IMR-90 (cell line): Measurements from ENCODE around the gene RFX4. TPM values are rescaled to one million over a fixed set of nuclear protein-coding genes. Genes with fewer than 3 reads are reported as not detected.

Experiments used
- ATAC-seq: fragments of 200-7000 bp; cut with Tn5 transposase; 2 replicates; pipeline ENCODE4 v1.9.1; 2020; ENCODE audit warnings: low read depth, mild to moderate bottlenecking, moderate library complexity
- BruUV-seq: library from RNA; stranded (reverse); fragments of 400-500 nt; replicated peaks from 2 replicates; lab custom pipeline; 2021; lab: Mats Ljungman, UMichigan
- CTCF ChIA-PET: fragments of 300-600 bp; formaldehyde crosslinking; extraction: SDS; loops from one replicate; lab custom pipeline; 2021; ENCODE audit warnings: antibody characterized with exemption; lab: Yijun Ruan, JAX
- POLR2A ChIA-PET: fragments of 300-600 bp; sonication (Branson Sonifier 250); formaldehyde crosslinking; loops from one replicate; lab custom pipeline; 2022; ENCODE audit warnings: antibody characterized with exemption; ENCODE audit not compliant: unreplicated experiment; lab: Charles Lee
- DNase-seq: peaks from one replicate; pipeline ENCODE4 v3.0.0; 2013
- H2AFZ ChIP-seq: replicated peaks from 2 replicates; pipeline ENCODE3; 2013; ENCODE audit warnings: low read length, mild to moderate bottlenecking; ENCODE audit not compliant: poor library complexity
- H2AK5ac ChIP-seq: 2 replicates; pipeline ENCODE4 v1.6.1; 2013; ENCODE audit warnings: low read depth, low read length, inconsistent platforms
- H2AK9ac ChIP-seq: replicated peaks from 2 replicates; pipeline ENCODE3; 2013; ENCODE audit warnings: mild to moderate bottlenecking, low read depth, low read length, moderate library complexity; ENCODE audit not compliant: poor library complexity
- H2BK120ac ChIP-seq: 2 replicates; pipeline ENCODE4 v1.6.1; 2013; ENCODE audit warnings: low read depth, low read length, inconsistent platforms
- H2BK15ac ChIP-seq: 3 replicates; pipeline ENCODE4 v1.6.1; 2013; ENCODE audit warnings: low read depth, low read length, inconsistent platforms
- H2BK20ac ChIP-seq: 2 replicates; pipeline ENCODE4 v1.6.1; 2013; ENCODE audit warnings: low read depth, mild to moderate bottlenecking, inconsistent platforms, low read length, moderate library complexity
- H2BK5ac ChIP-seq: 2 replicates; pipeline ENCODE4 v1.6.1; 2013; ENCODE audit warnings: mild to moderate bottlenecking, low read depth, low read length, inconsistent platforms; ENCODE audit not compliant: poor library complexity, severe bottlenecking
- H3K14ac ChIP-seq: replicated peaks from 2 replicates; pipeline ENCODE4 v1.6.1; 2013; ENCODE audit warnings: low read depth, low read length, inconsistent platforms
- H3K18ac ChIP-seq: 2 replicates; pipeline ENCODE4 v1.6.1; 2013; ENCODE audit warnings: low read depth, low read length, control low read depth
- H3K23ac ChIP-seq: 2 replicates; pipeline ENCODE4 v1.6.1; 2013; ENCODE audit warnings: low read depth, low read length, inconsistent platforms
- H3K27ac ChIP-seq: 2 replicates; pipeline ENCODE4 v1.5.1; 2013; ENCODE audit warnings: mild to moderate bottlenecking, control low read depth, low read length; ENCODE audit not compliant: insufficient read depth
- H3K27me3 ChIP-seq: 2 replicates; pipeline ENCODE4 v1.6.1; 2013; ENCODE audit warnings: low read length; ENCODE audit not compliant: control insufficient read depth, insufficient read depth
- H3K36me3 ChIP-seq: 2 replicates; pipeline ENCODE4 v1.6.1; 2013; ENCODE audit warnings: low read length, mixed read lengths; ENCODE audit not compliant: control insufficient read depth, insufficient read depth
- H3K4ac ChIP-seq: 2 replicates; pipeline ENCODE4 v1.6.1; 2013; ENCODE audit warnings: low read depth, low read length, inconsistent platforms
- H3K4me1 ChIP-seq: 2 replicates; pipeline ENCODE4 v1.6.1; 2013; ENCODE audit warnings: low read length, mixed read lengths; ENCODE audit not compliant: control insufficient read depth, insufficient read depth
- H3K4me2 ChIP-seq: 2 replicates; pipeline ENCODE4 v1.6.1; 2013; ENCODE audit warnings: low read depth, mild to moderate bottlenecking, control low read depth, low read length, moderate library complexity
- H3K4me3 ChIP-seq: 2 replicates; pipeline ENCODE4 v1.5.1; 2013; ENCODE audit warnings: low read depth, mild to moderate bottlenecking, control low read depth, low read length, moderate library complexity; ENCODE audit not compliant: insufficient read depth
- H3K56ac ChIP-seq: 2 replicates; pipeline ENCODE4 v1.6.1; 2013; ENCODE audit warnings: low read length, inconsistent platforms; ENCODE audit not compliant: insufficient read depth; ENCODE audit errors: extremely low read depth
- H3K79me1 ChIP-seq, 2 experiments: 2 replicates each; pipeline ENCODE4 v1.6.1; 2013; ENCODE audit warnings: low read length in 2 of 2, inconsistent platforms in 1 of 2, low read depth in 1 of 2
- H3K9ac ChIP-seq: 2 replicates; pipeline ENCODE4 v1.6.1; 2013; ENCODE audit warnings: low read depth, low read length, control low read depth
- H3K9me1 ChIP-seq: 2 replicates; pipeline ENCODE4 v1.6.1; 2013; ENCODE audit warnings: low read length, inconsistent platforms; ENCODE audit not compliant: insufficient read depth
- H3K9me3 ChIP-seq: 2 replicates; pipeline ENCODE4 v1.6.1; 2013; ENCODE audit warnings: low read length; ENCODE audit not compliant: control insufficient read depth, insufficient read depth
- H4K20me1 ChIP-seq: 2 replicates; pipeline ENCODE4 v1.6.1; 2013; ENCODE audit warnings: low read length, inconsistent platforms; ENCODE audit not compliant: insufficient read depth
- H4K5ac ChIP-seq: 2 replicates; pipeline ENCODE4 v1.6.1; 2013; ENCODE audit warnings: mild to moderate bottlenecking, low read depth, low read length, control low read depth
- H4K8ac ChIP-seq, 2 experiments: 2 replicates each; pipeline ENCODE4 v1.6.1; 2013; ENCODE audit warnings: low read depth in 2 of 2, low read length in 2 of 2, control low read depth in 1 of 2, inconsistent platforms in 1 of 2
- H4K91ac ChIP-seq: 2 replicates; pipeline ENCODE4 v1.6.1; 2013; ENCODE audit warnings: low read depth, low read length, inconsistent platforms; ENCODE audit not compliant: insufficient read depth
- BHLHE40 ChIP-seq: fragments of 150-350 bp; IDR thresholded peaks from 2 replicates; pipeline ENCODE4 v1.6.1; 2016; ENCODE audit warnings: mild to moderate bottlenecking, low read depth, low read length
- CEBPB ChIP-seq: IDR thresholded peaks from 2 replicates; pipeline ENCODE4 v1.6.1; 2012; ENCODE audit warnings: low read depth, low read length, improper control_type of control experiment
- CHD1 ChIP-seq: IDR thresholded peaks from 2 replicates; pipeline ENCODE4 v1.6.1; 2012; ENCODE audit warnings: low read depth, low read length, improper control_type of control experiment
- FOS ChIP-seq: fragments of 150-350 bp; IDR thresholded peaks from 2 replicates; pipeline ENCODE4 v1.6.1; 2016; ENCODE audit warnings: low read depth, low read length
- MAFK ChIP-seq: IDR thresholded peaks from 2 replicates; pipeline ENCODE4 v1.6.1; 2012; ENCODE audit warnings: low read depth, low read length, improper control_type of control experiment
- MAZ ChIP-seq: IDR thresholded peaks from 2 replicates; pipeline ENCODE4 v1.6.1; 2012; ENCODE audit warnings: low read depth, mild to moderate bottlenecking, low read length, improper control_type of control experiment, moderate library complexity, borderline replicate concordance
- NFE2L2 ChIP-seq: fragments of 150-350 bp; IDR thresholded peaks from 2 replicates; pipeline ENCODE4 v1.6.1; 2016; ENCODE audit warnings: low read depth, mild to moderate bottlenecking, low read length
- POLR2A ChIP-seq: IDR thresholded peaks from 2 replicates; pipeline ENCODE4 v1.6.1; 2012; ENCODE audit warnings: mild to moderate bottlenecking, low read depth, low read length
- RAD21 ChIP-seq: IDR thresholded peaks from 2 replicates; pipeline ENCODE4 v1.6.1; 2012; ENCODE audit warnings: low read length, improper control_type of control experiment
- RFX5 ChIP-seq: IDR thresholded peaks from 2 replicates; pipeline ENCODE4 v1.8.0; 2012; ENCODE audit warnings: low read depth, mild to moderate bottlenecking, low read length, moderate library complexity
- SMC3 ChIP-seq: fragments of 150-350 bp; IDR thresholded peaks from 2 replicates; pipeline ENCODE4 v1.6.1; 2016; ENCODE audit warnings: low read depth, mild to moderate bottlenecking, antibody characterized with exemption, low read length, moderate library complexity
- WGBS, 2 experiments: methylation state at CpG; one replicate each; pipeline versions ENCODE4 v1.1.5 to v1.1.7; 2013; ENCODE audit warnings: missing lambda C conversion rate in 2 of 2; ENCODE audit not compliant: insufficient read length in 1 of 2; ENCODE audit errors: extremely low coverage in 2 of 2; 5-methylcytosine and 5-hydroxymethylcytosine counted together
- dilution Hi-C: fragments of 300-500 bp; cut with HindIII; formaldehyde crosslinking; loops from one replicate; pipeline ENCODE4 v1.14.3; 2018; ENCODE audit warnings: low sequenced_read_pairs; ENCODE audit not compliant: unreplicated experiment
- in situ Hi-C: fragments of 300-500 bp; cut with MboI; formaldehyde crosslinking; loops from 3 replicates; pipeline ENCODE4 v1.14.3; 2019; ENCODE audit warnings: low sequenced_read_pairs, inconsistent platforms, mixed read lengths
- intact Hi-C: fragments of 100-400 bp; cut with micrococcal nuclease; formaldehyde crosslinking; loops from 2 replicates; pipeline ENCODE4 v1.10.0; 2022
- polyA plus RNA-seq, 3 experiments: library from polyadenylated mRNA; depleted of rRNA; stranded (reverse); fragments of >200 nt; gene quantifications; 2 replicates each; pipeline ENCODE4 v1.2.3, GENCODE V29; 2012; ENCODE audit warnings: low replicate concordance in 1 of 3
- total RNA-seq: library from RNA; depleted of rRNA; stranded (reverse); fragments of >200 nt; gene quantifications from 2 replicates; pipeline ENCODE4 v1.2.3, GENCODE V29; 2012
- TF ChIP-seq, protein P1 (sequence below): fragments of 150-350 bp; IDR thresholded peaks from 2 replicates; pipeline ENCODE4 v1.6.1; 2016; ENCODE audit warnings: low read depth, mild to moderate bottlenecking, low read length, moderate library complexity, borderline replicate concordance

Gene RFX4
- total and polyA plus RNA-seq, 2 of the 4 experiments (the other 2 are of a cell fraction), result not detected

DNA sequence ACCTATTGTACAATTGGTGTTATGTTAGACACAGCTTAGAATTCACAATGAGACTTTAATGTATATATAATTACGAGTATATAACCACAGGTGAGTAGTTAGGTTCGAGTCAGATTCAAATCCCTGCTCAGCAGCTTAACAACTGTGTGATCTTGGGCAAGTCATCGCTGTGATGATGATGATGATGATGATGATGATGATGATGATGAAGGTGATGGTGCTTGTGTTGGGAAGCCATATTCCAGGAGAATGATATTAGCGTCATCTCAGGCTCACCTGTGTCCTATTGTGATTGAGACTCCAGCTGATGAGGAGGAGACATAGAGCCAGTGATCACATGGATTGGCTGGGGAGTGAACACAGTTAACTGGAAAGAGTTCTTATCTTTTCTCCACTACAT lies 16.5 kb downstream of the RFX4 start:
- Histone ChIP-seq H2AK9ac (no peak overlapping the region), H3K56ac (no peak overlapping the region), H3K27ac (no peak overlapping the region), H4K5ac (no peak overlapping the region), H2BK15ac (no peak overlapping the region), H2BK20ac (no peak overlapping the region), H3K18ac (no peak overlapping the region), H3K9ac (no peak overlapping the region), H4K20me1 (no peaks in the 10 kb centered on the region), H3K9me3 (no peaks in the 10 kb centered on the region), H3K4me3 (no peak overlapping the region), H3K4me1 (no peaks in the 10 kb centered on the region), H3K79me1 (no peaks in the 10 kb centered on the region), H4K8ac (no peak overlapping the region), H3K4ac (no peak overlapping the region), H3K36me3 (no peaks in the 10 kb centered on the region), H2AK5ac (no peak overlapping the region), H2AFZ (no peak overlapping the region), H3K9me1 (no peaks in the 10 kb centered on the region), H2BK5ac (no peak overlapping the region), H3K23ac (no peak overlapping the region), H2BK120ac (no peak overlapping the region), H4K91ac (no peak overlapping the region), H3K4me2 (no peak overlapping the region), H3K27me3 (peaks cover 24% of the 10 kb centered on the region), H3K14ac (no peak overlapping the region)
- dilution Hi-C loops (no loop called here), intact Hi-C loops (loop anchor here (10.0 kb wide), 1 partner anchor 325 kb away; no protein-coding TSS in a partner anchor), in situ Hi-C loops (no loop called here)
- POLR2A ChIA-PET, result no interaction called here
- no peak for ATAC-seq
- no TSS peak for BruUV-seq
- no peak for TF ChIP-seq CEBPB
- no peak for TF ChIP-seq CHD1
- no peak for TF ChIP-seq MAZ
- TF ChIP-seq RAD21, result no peak
- TF ChIP-seq RFX5, result no peak
- no peak for TF ChIP-seq MAFK
- TF ChIP-seq FOS, result no peak
- no peak for TF ChIP-seq NFE2L2
- no peak for TF ChIP-seq SMC3
- TF ChIP-seq, protein P1, sequence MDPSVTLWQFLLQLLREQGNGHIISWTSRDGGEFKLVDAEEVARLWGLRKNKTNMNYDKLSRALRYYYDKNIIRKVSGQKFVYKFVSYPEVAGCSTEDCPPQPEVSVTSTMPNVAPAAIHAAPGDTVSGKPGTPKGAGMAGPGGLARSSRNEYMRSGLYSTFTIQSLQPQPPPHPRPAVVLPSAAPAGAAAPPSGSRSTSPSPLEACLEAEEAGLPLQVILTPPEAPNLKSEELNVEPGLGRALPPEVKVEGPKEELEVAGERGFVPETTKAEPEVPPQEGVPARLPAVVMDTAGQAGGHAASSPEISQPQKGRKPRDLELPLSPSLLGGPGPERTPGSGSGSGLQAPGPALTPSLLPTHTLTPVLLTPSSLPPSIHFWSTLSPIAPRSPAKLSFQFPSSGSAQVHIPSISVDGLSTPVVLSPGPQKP, result no peak
- no peak for TF ChIP-seq POLR2A
- TF ChIP-seq BHLHE40, result no peak
- WGBS, 2 experiments, result no CpG with 5 or more reads among the region's 4 CpGs
- no peak for DNase-seq
- CTCF ChIA-PET, result interaction anchor here (0.9 kb wide), 1 partner anchor 9 kb away, joined by 3 read pairs; no protein-coding TSS in a partner anchor
